GM21825 (cell line): Measurements from ENCODE around the gene SIRPB1.
"Not testable (repeated sequence)": the region's sequence is repeated elsewhere in the genome, so short reads cannot be mapped to it uniquely, and the experiment has no call there.

Source experiments
- ATAC-seq: cut with Tn5 transposase; IDR thresholded peaks from one replicate; pipeline ENCODE4 v1.9.1; 2021; ENCODE audit warnings: mild to moderate bottlenecking, moderate library complexity; ENCODE audit not compliant: unreplicated experiment

Gene SIRPB1

GRCh38 chr20:1619861-1620444 lies at the start of gene SIRPB1:
TSS of gene SIRPB1 (minus strand) at chr20:1620009. CDS start at chr20:1619944, 65 bp downstream.
- ATAC-seq: no peak

GRCh38 chr20:1669304-1669703 lies 49.5 kb upstream of the SIRPB1 start:
- ATAC-seq: no peak

GRCh38 chr20:1667502-1668085 lies 47.8 kb upstream of the SIRPB1 start:
- no peak for ATAC-seq

GRCh38 chr20:1666802-1667201 lies 47.0 kb upstream of the SIRPB1 start:
- no peak for ATAC-seq

GRCh38 chr20:1665345-1665744 lies 45.5 kb upstream of the SIRPB1 start:
- no peak for ATAC-seq

DNA sequence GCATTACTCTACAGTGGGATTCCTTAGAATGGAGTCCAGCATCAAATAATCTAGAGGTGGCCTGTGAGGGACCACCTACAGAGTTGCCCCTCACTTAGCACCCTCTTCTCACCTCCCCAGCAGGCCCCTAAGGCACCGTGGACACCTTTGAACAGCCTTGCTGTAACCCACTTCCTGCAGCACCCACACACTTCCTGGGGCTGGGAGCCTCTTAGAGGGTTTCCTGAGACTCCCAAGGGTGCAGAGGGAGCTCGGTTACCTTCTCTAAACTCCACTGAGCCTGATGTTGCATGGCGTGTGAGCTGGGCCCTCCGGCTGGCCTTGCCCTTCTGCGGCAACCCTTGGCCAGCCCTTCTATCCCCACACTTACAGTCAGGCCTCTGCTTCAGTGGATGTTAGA lies 45.1 kb upstream of the SIRPB1 start:
- ATAC-seq: no peak

DNA sequence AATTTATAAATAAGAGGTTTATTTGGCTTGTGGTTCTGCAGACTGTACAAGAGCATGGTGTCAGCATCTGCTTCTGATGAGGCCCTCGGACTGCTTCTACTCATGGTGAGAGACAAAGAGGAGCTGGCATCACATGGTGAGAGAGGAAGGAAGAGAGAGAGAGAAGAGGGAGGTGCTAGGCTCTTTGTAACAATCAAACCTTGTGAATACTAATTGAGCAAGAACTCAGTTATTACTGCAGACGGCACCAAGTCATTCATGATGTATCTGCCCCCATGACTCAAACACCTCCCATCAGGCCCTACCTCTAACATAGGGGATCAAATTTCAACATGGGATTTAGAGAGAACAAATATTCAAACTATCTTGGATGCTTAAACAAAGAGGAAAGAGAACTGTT lies 44.1 kb upstream of the SIRPB1 start:
- ATAC-seq: no peak

DNA sequence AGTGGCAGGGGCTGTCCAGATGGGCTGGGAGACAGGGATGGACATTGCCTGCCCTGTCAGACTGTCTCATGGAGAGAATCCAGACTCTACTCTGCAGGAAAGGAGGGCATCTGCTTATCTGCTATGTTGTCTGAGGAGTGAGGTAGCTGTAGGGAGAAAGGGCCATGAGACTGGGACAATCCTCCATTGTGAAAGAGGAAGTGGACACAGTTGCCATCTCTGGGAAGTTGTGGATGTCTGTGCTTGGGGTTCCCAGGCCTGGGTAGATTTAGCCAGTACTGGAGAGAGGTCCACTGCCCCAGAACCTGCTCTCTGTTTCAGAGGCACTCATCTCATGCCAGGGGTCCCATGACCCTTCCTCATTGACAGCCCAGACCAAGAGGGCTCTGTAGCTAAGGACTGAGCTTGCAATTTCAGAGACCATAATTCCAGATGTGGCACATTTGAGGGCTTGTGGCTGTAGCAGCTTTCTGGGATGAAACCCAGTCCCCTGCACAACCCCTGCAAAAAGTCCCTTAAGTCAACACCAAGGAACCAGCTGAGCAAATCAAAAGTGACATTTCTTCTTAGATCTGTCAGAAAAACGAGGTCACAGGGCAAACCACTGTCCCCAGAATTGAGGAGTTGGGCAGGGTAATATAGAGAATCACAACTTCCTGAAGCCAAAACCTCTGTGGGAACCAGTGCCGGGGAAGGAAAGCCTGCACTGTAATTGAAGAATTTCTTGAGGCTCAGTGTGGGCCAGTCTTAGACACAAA lies 41.9 kb upstream of the SIRPB1 start:
- no peak for ATAC-seq

- no peak for ATAC-seq
Measured at GRCh38 chr20:1660246-1660645, 40.4 kb upstream of the SIRPB1 start.

- no peak for ATAC-seq
Measured at GRCh38 chr20:1657556-1658334, 37.9 kb upstream of the SIRPB1 start, which contains the start of gene SIRPG. TSS of gene SIRPG (minus strand) at chr20:1657779. CDS start at chr20:1657714, 65 bp downstream.

- no peak for ATAC-seq
Measured at GRCh38 chr20:1656844-1657243, 37.0 kb upstream of the SIRPB1 start.

DNA sequence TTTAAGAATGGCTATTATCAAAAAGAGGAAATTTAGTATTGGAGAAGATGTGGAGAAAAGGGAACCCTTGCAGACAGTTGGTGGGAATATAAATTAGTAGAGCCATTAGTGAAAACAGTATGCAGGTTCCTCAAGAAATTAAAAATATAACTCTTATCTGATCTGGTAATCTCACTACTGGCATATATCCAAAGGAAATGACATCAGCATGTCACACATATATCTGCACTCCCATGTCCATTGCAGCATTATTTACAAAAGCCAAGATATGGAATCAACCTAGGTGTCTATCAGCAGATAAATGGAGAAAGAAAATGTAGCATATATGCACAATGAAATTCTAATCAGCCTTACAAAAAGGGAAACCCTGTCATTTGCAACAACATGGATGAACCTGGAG lies 35.2 kb upstream of the SIRPB1 start:
- ATAC-seq: no peak

GRCh38 chr20:1652960-1653359 lies 33.2 kb upstream of the SIRPB1 start:
- ATAC-seq: no peak

- ATAC-seq: no peak
Measured at GRCh38 chr20:1652104-1652503, 32.3 kb upstream of the SIRPB1 start.

GRCh38 chr20:1651268-1652058 lies 31.7 kb upstream of the SIRPB1 start:
- ATAC-seq: no peak

DNA sequence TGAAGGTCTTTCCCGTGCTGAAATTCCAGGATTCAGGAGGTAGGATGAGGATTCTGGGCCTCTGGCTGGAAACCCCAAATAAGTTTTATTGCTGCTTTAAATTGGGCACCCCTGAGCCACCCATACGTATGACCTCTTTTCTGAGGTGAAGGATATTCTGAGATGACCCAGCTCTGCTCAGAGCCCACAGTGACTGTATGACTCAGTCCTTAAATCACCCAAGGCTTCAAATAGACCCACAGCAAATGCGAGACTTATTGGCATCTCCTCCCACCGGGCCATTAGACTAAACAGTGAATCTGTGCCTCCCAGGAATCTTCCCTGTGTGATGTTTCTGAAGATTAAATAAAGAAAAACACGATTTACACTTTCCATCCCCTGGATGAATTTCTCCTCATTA lies 28.3 kb upstream of the SIRPB1 start:
- no peak for ATAC-seq

DNA sequence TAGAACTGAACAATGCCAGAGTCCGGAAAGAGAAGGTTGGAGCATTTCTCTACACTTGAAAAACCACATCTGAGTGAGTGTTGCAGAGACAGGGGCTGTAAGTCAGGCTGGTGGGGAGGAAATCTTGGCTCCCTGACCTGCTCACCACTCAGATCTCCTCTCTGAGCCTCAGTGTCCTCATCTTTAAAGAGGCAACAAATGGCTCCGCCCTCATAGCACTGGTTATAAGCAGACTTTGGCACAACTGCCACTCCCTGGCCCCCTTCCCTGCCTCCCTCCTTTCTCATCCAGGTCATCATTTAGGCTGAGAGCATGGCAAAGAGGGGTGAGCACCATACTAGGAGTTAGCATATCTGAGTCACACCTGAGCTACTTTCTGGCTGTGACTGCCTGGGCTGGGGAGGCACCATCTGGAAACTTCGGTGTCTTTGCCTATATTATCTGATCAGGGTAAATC lies 27.2 kb upstream of the SIRPB1 start:
- ATAC-seq: no peak

DNA sequence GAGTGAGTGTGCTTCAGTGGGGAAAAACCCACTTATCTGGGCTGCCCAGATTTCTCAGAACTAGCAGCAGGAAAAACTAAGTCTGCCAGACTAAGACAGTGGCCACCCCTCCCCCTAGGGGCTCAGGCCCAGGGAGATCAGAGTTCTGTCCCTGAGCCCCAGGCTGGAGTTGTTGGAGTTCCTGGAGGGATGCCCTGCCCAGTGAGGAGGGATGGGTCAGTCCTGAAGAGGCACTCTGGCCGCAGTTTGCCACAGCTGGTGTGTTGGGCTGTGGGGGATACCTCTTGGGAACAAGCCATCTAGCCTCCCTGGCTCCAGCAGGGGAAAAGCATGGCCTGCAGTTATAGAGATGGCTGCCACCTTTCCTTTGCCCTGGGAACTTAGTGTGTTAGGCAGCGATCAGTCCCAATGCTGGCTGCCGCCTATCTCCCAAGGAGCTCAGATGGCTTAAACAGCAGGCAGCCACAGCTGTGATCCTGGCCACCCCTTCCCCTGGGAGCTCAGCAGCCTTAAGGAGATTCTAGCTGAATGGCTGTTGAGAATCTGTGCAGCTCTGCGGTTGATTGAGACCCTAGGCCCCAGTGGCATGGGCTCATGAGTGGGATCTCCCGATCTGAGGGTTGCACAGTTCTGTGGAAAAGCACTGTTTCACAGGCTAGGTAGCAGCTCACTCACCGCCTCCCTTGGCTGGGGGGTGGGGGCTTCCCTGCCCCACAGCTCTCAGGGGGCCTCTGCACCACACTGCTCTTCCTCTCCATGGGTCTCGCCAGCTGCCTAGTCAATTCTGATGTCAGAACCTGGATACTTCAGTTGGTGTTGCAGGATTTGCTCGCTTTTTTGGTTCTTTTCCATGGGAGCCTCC lies 24.5 kb upstream of the SIRPB1 start:
- ATAC-seq: no peak

DNA sequence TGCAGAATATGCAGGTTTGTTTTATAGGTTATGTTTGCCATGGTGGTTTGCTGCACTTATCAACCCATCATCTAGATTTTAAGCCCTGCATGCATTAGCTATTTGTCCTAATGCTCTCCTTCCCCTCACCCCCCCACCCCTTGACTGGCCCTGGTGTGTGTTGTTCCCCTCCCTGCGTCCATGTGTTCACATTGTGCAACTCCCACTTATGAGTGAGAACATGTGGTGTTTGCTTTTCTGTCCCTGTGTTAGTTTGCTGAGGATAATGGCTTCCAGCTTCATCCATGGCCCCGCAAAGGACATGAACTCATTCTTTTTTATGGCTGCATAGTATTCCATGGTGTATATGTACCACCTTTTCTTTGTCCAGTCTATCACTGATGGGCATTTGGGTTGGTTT lies 18.8 kb upstream of the SIRPB1 start:
- ATAC-seq: not testable (repeated sequence)

DNA sequence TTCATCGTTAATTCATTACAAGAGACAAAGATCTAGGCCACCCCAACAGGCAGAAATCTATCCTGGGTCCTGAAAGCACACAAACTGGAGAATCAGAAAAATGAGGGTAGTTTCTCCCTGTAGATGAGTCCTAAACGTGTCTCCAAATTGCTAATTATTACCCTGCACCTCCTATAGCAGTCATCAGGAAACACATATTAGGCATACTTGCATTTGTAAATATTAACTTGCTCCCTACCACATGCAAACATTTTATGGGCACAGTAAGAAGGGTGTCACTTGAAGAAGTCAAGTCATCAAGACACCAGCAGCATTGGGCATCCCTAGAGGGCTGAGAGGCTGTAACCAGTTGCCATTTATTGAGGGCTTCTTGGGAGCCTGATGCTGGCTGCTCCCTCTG lies 17.9 kb upstream of the SIRPB1 start:
- ATAC-seq: no peak
